GM19240 (cell line): ENCODE results near the gene ATXN7.

Experiments used
- DNase-seq: peaks from one replicate; pipeline ENCODE4 v3.0.0; 2011; ENCODE audit warnings: low spot score; ENCODE audit not compliant: insufficient read length

Gene ATXN7

GRCh38 chr3:63864008-63864964 is 619 bp downstream of the ATXN7 start:
- DNase-seq: peak; percentile 29

DNA sequence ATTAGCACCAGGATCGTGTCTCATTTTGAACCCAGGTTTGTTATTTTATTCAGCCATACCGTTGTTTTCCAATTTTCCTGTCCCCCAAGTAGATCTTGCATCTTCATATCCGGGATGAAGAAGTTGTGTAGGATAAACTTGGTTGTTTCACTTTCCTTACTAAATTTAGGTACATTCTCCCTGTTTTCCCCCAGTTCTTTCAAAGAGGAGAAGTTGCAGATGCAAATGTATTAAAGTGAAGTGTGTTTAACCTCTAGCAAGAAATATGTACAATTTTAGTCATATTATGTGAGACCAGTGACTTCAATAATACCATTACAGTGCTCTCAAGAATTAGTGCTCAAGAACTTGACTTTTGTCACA is 1.3 kb downstream of the ATXN7 start:
- no peak for DNase-seq

GRCh38 chr3:63867225-63867624 is 3.6 kb downstream of the ATXN7 start:
- DNase-seq: no peak

GRCh38 chr3:63869940-63870614 is 6.4 kb downstream of the ATXN7 start:
- DNase-seq: no peak

- no peak for DNase-seq
Measured at GRCh38 chr3:63870615-63871005, 6.9 kb downstream of the ATXN7 start.

DNA sequence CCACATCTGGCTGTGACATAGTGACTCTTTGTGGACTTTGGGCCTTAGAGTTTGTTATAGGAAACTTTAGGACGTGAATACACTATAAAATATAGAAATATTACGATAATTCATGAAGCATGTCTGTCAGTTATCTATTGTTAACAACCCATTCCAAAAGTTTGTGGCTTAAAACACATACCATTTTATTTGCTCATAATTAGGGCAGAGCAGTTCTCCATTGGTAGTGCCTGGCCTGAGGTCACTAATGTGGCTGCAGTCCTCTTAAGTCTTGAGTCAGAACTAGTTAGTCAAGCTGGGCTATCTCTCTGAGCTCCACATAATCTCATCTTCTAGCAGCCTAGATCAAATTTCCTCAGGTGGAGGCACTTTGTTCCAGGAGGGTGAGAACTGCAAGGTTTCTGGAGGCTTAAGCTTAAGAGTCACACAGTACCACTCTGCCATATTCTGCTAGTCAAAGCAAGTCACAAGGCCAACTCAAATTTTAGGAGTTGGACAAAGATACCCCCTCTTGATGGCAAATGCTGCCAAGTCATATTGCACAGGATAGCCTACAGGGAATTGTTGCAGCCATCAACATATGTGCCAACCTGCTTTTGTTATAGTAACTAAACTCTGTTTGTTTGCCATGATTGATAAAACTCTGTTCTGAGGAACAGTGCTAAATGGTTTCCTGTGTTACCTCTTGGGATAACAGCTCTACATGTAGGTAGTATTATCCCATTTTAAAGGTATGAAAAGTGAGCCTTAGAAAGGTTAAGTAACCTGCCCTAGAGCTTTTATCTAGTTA is 8.7 kb downstream of the ATXN7 start:
- no peak for DNase-seq

GRCh38 chr3:63874769-63875168 is 11.1 kb downstream of the ATXN7 start:
- no peak for DNase-seq

- DNase-seq: no peak
Measured at GRCh38 chr3:63875510-63875909, 11.8 kb downstream of the ATXN7 start.

DNA sequence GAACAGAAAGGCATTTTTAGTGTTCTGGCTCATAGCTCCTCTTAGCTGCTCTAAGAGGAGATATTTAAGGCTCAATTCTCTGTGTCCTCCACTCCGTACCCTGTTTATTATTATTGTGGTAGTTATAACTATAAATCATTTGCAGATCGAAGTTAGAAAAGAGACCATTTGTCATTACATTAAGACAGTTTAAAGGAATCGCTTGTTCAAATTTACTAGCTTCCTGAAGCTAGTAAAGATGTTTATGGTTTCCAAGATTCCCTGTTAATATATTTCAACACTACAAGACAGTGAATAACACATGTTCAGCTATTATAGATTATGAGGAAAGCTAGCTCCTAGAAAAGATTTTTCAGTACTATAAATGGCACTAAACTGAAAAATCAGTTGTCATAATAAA is 12.6 kb downstream of the ATXN7 start:
- DNase-seq: no peak

GRCh38 chr3:63877737-63878393 is 14.2 kb downstream of the ATXN7 start:
- no peak for DNase-seq

DNA sequence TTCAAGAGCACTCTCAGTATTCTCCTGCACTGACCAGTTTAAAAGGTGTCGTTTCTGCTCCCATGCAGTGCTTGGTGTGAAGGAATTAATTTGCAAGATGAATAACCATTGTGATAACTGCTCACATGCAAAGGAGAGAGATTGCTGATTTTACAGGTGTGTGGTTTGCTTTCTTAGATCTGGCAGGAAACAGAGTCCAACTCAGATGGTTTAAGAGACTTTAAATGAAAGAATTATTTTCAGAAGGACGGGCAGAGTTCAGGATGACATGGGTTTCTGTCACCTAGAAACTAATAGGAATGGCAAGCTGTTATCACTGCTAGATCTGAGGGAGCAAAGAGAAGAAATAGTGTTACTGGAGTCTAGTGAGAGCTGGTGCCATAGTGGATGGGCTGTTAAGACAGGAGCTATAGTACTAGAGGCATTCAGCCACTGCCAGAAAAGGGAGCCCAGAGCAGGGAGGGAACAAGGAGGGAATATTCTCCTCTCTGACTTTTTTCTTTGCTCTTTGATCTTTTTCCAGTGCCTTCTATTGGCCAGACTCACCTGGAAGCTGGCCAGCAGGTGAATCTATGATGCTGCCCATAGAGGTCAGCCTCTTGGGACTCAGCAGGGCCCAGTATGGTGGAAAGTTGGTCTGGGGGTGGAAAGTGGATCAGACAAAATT is 14.9 kb downstream of the ATXN7 start:
- no peak for DNase-seq

GRCh38 chr3:63880653-63881052 is 17.0 kb downstream of the ATXN7 start:
- DNase-seq: no peak

DNA sequence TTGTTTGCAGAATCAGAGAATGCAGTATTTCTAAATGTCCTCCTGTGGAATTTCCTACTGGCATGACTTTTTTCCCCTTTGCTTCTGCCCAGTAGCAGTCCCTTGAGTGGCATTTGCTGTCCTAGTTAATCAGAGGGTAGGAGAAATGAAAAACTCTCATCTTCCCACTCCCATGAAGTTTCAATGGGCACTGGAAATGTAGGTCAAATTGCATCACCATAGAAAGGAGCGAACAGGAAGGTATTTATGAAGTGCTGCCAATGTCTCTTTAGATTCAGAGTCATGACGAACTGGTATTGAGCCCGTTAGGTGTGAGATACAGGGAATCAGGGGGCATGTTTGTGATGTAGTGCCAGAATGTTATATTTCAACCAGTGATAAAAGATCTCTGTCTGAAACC is 23.2 kb downstream of the ATXN7 start:
- no peak for DNase-seq

- DNase-seq: no peak
Measured at GRCh38 chr3:63891518-63891917, 27.9 kb downstream of the ATXN7 start.

DNA sequence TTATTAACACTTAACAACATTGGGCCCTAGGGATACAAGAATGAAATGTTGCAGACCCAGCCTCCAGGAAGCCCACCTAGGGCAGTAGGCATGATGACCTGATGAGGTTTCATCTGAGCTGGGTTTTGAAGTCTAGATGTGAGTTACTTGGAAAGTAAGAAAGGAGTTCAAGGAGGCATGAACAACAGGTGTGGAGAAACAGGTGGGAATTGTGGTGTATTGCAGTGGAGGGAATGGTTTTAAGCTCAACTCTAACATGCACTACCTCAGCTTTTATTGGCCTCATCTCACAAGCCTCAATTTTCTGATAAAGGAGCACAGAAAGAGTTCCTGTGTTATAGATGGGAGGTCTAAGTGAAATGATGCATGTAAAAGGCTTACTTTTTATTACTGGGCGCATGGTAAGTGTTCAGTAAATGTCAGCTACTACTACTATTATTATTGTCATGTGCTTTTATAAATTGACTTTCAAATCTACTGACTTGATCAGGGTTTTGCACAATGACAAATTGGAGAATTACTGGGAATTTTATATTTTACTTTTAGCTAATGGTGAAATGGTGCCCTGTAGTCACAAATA is 29.2 kb downstream of the ATXN7 start:
- no peak for DNase-seq

DNA sequence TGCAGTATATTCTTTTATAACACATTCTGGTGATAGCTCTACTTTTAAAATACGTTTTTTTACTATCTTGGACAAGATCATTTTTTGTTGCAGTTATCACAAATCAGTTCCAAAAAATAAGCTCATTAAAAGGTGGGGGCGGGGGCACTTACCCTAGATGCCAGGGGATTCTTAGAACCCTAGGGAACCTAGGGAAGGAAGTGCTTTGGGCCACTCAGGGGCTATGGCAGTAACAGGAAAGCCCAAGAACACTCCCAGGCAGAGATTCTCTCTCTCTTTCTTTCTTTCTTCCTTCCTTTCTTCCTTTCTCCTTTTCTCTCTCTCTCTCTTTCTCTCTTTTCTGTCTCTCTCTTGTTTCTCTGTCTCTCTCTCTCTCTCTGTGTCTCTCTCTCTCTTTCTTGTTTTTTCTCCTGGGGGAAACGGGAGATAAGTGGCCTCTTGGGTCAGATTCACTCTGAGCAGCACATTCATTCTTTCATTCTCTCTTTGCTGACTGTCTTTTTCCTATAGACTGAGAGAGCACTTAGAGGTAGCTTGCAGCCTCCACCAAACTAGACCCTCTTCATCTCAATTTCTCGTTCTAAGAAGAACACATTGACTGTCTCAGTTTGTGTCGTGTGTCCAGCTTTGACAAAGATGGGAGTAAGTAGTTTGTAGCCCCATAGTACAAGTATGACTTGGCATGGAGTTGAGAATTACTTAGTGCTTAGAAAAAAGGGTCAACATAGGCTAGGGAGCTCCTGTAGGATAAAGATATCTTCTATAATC is 31.9 kb downstream of the ATXN7 start:
- DNase-seq: no peak

DNA sequence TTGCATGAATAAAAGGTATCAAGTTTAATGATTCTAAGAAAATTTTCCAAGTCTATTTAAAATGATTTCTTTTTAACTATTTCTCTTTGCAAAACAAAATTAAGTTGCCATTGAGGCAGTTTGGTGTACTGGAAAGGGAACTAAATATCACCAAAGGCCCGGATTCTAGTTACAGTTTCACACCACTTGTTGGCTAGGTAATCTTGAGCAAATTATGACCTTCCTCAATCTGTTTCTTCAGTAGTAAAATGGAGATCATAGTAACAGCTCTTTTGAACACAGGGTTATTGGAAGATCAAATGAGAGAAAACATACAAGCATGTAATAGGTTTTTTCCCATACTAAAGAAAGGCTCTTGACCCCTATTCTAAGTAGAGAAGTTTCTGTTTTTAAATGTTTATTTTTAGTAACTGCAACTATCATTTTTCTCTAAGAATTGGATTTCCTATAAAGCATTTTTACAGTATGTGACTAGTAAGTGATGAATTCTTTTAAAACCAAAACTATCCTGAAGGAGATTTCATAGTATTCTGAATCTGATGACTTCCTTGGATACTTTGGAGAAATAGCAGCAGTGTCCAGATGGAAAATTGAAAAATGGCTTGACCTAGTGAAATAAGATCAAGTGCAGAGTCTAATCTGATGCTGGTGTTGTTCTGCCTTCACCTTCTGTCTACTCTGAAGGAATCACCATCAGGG is 32.8 kb downstream of the ATXN7 start:
- no peak for DNase-seq

DNA sequence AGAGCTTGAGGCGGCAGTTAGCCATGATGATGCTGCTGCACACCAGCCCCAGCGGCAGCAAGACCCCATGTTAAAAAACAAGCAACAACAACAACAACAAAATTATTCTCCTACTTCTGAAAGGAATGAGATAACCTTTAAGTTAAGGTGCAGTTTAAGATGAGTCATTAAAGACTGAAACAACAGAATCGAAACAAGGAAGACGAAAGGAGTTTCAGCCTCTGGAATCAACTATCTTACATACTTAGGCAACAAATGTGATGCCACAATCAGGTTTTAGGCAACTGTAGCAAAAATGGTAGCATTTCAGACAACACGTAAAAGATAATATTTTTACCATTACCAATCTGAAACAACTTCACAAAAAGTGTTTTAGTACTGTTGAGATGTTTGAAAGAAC is 36.3 kb downstream of the ATXN7 start:
- no peak for DNase-seq

DNA sequence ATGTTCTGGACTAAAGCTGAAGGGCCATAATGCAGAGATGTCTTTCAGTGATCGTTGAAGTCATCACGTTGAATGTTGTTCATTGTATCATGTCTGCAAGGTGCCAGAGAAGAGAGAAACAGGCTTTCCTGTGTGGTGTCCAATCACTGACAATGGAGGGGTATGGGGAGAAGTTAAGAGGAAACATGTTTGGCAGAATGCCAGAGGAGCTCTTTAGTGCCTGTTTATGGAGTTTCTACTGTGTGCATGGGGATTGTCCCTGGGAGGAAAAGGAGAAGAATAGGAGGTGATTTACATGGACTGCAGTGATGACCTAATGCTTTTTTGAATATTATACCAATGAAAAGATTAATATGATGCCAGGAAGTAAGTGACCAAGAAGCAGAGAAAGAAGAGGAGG is 36.8 kb downstream of the ATXN7 start:
- DNase-seq: no peak
